ENCODE data around the gene AURKAIP1. TPM values are rescaled to one million over a fixed set of nuclear protein-coding genes. Genes with fewer than 3 reads are reported as not detected.

AURKAIP1 gene
- total and polyA plus RNA-seq, 2 of the 13 experiments (the other 11 are each of a cell fraction or from before 2014, with no cell fraction given) = 69.5 to 175 TPM

GRCh38 chr1:1359664-1360468 lies 15.1 kb downstream of the AURKAIP1 start (continued):
- peak; percentile 60; the same call in 1 of the 2 replicates for TF ChIP-seq ARNTL (CRISPR knock-in tag; IDR thresholded peaks at IDR 0.05)
- peak; percentile 51; the same call in 1 of the 2 replicates for TF ChIP-seq ISL2 (CRISPR knock-in tag; IDR thresholded peaks at IDR 0.05)
- no peak for TF ChIP-seq ZFP36L1 (CRISPR knock-in tag; IDR thresholded peaks at IDR 0.05)
- TF ChIP-seq FOXO1 (CRISPR knock-in tag; IDR thresholded peaks at IDR 0.05) = peak; percentile 57; the same call in 1 of the 2 replicates
- TF ChIP-seq YEATS4 (CRISPR knock-in tag; IDR thresholded peaks at IDR 0.05; ENCODE audit: borderline replicate concordance) = peak; percentile 59; the same call in 1 of the 2 replicates
- TF ChIP-seq LCORL (IDR thresholded peaks at IDR 0.05) = no peak
- TF ChIP-seq LCORL (CRISPR knock-in tag; IDR thresholded peaks at IDR 0.05) = peak; percentile 81
- TF ChIP-seq NFE2L1 (CRISPR knock-in tag; IDR thresholded peaks at IDR 0.05; ENCODE audit: borderline replicate concordance) = peak; percentile 21; the same call in 1 of the 2 replicates
- 0 out of 2 replicates have a peak, but pooled peaks have one; percentile 36 for TF ChIP-seq ZNF572 (CRISPR knock-in tag; IDR thresholded peaks at IDR 0.05)
- peak; percentile 49; the same call in 1 of the 2 replicates for TF ChIP-seq ZNF547 (CRISPR knock-in tag; IDR thresholded peaks at IDR 0.05)
- no peak for TF ChIP-seq FOXP1 (IDR thresholded peaks at IDR 0.05)
- TF ChIP-seq FOXP1 (CRISPR knock-in tag; IDR thresholded peaks at IDR 0.05) = peak; percentile 34
- no peak; the same call in 1 of the 2 replicates for TF ChIP-seq ZNF740 (CRISPR knock-in tag; IDR thresholded peaks at IDR 0.05)
- TF ChIP-seq MTA1 (CRISPR knock-in tag; IDR thresholded peaks at IDR 0.05; ENCODE audit: borderline replicate concordance) = peak; percentile 83; the same call in 1 of the 2 replicates
- no peak for TF ChIP-seq USF2 (IDR thresholded peaks at IDR 0.05; ENCODE audit: low read depth, low read length)
- TF ChIP-seq USF2 (CRISPR knock-in tag; IDR thresholded peaks at IDR 0.05; ENCODE audit: borderline replicate concordance) = no peak
- TF ChIP-seq ZBTB8A (CRISPR knock-in tag; IDR thresholded peaks at IDR 0.05; ENCODE audit: borderline replicate concordance, low read depth) = peak; percentile 57; the same call in 1 of the 2 replicates
- no peak for TF ChIP-seq HOXA9 (CRISPR knock-in tag; IDR thresholded peaks at IDR 0.05; ENCODE audit: borderline replicate concordance)
- TF ChIP-seq ZNF343 (CRISPR knock-in tag; IDR thresholded peaks at IDR 0.05) = 0 out of 2 replicates have a peak, but pooled peaks have one; percentile 20
- peak; percentile 26; the same call in 1 of the 2 replicates for TF ChIP-seq ZNF333 (CRISPR knock-in tag; IDR thresholded peaks at IDR 0.05; ENCODE audit: borderline replicate concordance)
- TF ChIP-seq ZNF430 (CRISPR knock-in tag; IDR thresholded peaks at IDR 0.05) = peak; percentile 65; the same call in 1 of the 2 replicates
- peak; percentile 83 for TF ChIP-seq ZNF607 (CRISPR knock-in tag; IDR thresholded peaks at IDR 0.05; ENCODE audit: borderline replicate concordance)
- peak; percentile 50; the same call in 1 of the 2 replicates for TF ChIP-seq SATB2 (CRISPR knock-in tag; IDR thresholded peaks at IDR 0.05)
- TF ChIP-seq KLF6 (CRISPR knock-in tag; IDR thresholded peaks at IDR 0.05) = peak; percentile 73
- TF ChIP-seq ZNF256 (CRISPR knock-in tag; conservative IDR thresholded peaks at IDR 0.05) = no peak
- no peak for TF ChIP-seq ZNF362 (CRISPR knock-in tag; IDR thresholded peaks at IDR 0.05; ENCODE audit: borderline replicate concordance)
- TF ChIP-seq HES4 (CRISPR knock-in tag; IDR thresholded peaks at IDR 0.05; ENCODE audit: borderline replicate concordance) = 0 out of 2 replicates have a peak, but pooled peaks have one; percentile 30
